ENCODE results near the gene SLC35F3.
A peak's percentile ranks its signal among the peaks of the same experiment; 100 is the strongest.

SLC35F3 gene

DNA sequence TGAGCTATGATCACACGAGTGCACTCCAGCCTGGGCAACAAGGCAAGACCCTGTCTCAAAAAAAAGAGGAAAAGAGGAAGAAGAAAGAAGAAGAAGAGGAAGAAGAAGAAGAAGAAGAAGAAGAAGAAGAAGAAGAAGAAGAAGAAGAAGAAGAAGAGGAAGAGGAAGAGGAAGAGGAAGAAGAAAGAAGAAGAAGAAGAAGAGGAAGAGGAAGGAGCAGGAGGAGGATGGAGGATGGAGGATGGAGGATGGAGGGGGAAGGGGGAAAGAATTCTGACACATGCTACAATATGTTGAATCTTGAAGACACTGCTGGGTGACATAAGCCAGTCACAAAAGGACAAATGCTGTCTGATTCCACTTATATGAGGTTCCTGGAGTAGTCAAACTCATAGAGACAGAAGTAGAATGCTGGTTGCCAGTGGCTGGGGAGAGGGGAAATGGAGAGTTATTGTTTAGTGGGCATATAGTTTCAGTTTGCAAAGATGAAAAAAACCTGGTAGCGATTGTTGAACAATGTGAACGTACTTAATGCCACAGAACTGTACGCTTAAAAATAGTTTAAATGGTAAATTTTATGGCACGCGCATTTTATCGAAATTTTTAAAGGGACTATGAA is 421.5 kb downstream of the SLC35F3 start:
- TF ChIP-seq, protein P1, sequence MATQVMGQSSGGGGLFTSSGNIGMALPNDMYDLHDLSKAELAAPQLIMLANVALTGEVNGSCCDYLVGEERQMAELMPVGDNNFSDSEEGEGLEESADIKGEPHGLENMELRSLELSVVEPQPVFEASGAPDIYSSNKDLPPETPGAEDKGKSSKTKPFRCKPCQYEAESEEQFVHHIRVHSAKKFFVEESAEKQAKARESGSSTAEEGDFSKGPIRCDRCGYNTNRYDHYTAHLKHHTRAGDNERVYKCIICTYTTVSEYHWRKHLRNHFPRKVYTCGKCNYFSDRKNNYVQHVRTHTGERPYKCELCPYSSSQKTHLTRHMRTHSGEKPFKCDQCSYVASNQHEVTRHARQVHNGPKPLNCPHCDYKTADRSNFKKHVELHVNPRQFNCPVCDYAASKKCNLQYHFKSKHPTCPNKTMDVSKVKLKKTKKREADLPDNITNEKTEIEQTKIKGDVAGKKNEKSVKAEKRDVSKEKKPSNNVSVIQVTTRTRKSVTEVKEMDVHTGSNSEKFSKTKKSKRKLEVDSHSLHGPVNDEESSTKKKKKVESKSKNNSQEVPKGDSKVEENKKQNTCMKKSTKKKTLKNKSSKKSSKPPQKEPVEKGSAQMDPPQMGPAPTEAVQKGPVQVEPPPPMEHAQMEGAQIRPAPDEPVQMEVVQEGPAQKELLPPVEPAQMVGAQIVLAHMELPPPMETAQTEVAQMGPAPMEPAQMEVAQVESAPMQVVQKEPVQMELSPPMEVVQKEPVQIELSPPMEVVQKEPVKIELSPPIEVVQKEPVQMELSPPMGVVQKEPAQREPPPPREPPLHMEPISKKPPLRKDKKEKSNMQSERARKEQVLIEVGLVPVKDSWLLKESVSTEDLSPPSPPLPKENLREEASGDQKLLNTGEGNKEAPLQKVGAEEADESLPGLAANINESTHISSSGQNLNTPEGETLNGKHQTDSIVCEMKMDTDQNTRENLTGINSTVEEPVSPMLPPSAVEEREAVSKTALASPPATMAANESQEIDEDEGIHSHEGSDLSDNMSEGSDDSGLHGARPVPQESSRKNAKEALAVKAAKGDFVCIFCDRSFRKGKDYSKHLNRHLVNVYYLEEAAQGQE (IDR thresholded peaks at IDR 0.05; ENCODE audit: insufficient read depth in 1 of 2, low read depth in 2 of 2, low read length in 2 of 2) = no peak
- TF ChIP-seq POLR2AphosphoS5 (IDR thresholded peaks at IDR 0.05; ENCODE audit: low read depth, low read length) (no peak), FOXP2 (optimal IDR thresholded peaks at IDR 0.05; ENCODE audit: borderline replicate concordance, extremely low read depth, extremely low read length, insufficient read depth) (no peak), TAF1 (IDR thresholded peaks at IDR 0.05; ENCODE audit: borderline replicate concordance, insufficient read depth, low read length) (no peak), SIN3A (IDR thresholded peaks at IDR 0.05; ENCODE audit: borderline replicate concordance, insufficient read depth, low read length) (no peak)

DNA sequence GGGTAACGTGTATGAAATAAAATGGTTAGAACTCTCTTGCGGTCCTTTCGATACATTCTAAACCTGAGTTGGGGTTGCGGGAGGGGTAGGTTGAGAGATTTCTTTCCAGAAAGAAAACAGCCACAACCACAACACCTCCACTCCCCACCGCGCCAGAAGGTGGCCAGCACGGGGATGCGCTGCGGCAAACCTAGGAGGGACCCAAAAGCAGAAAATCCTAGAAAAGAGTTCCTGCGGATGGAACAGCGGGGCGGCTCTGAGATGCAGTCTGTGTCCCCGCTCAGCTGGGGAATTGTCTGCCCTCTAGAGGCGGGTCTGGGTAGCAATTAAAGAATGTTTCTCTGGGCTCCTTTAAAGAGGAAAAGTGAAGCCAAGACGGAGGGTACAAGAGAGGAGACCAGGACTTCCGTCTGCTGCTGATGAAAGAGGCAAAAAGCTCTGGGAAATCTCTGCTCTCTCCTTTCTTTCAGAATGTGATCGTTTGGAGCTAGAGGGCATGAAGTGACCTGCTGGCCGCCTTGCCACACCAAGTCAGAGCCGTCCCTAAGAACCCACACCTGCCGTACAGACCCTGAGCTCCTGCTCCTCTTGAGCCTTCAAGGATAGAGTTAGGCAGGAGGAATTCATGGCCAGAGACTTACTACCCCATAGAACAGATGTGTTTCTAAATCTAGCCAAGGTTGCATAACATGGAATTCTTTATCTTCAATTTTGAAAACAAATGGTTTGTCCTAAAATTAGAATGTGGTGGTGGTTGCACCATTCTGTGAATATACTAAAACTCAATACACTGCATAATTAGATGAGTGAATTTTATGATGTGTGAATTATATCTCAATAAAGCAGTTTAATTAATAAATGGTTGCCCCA is 422.3 kb downstream of the SLC35F3 start:
- TF ChIP-seq POLR2AphosphoS5 (IDR thresholded peaks at IDR 0.05; ENCODE audit: low read depth, low read length) (no peak), FOXP2 (optimal IDR thresholded peaks at IDR 0.05; ENCODE audit: borderline replicate concordance, extremely low read depth, extremely low read length, insufficient read depth) (no peak), TAF1 (IDR thresholded peaks at IDR 0.05; ENCODE audit: borderline replicate concordance, insufficient read depth, low read length) (no peak)
- TF ChIP-seq, protein P1 (IDR thresholded peaks at IDR 0.05; ENCODE audit: insufficient read depth in 1 of 2, low read depth in 2 of 2, low read length in 2 of 2) = no peak

GRCh38 chr1:234327577-234328164 is 423.2 kb downstream of the SLC35F3 start:
- TF ChIP-seq SIN3A (IDR thresholded peaks at IDR 0.05; ENCODE audit: borderline replicate concordance, insufficient read depth, low read length) = no peak
- TF ChIP-seq, protein P1 (IDR thresholded peaks at IDR 0.05; ENCODE audit: insufficient read depth in 1 of 2, low read depth in 2 of 2, low read length in 2 of 2) = peak in 1 of 2 experiments; percentile 50; a peak in 1 of 4 replicates

DNA sequence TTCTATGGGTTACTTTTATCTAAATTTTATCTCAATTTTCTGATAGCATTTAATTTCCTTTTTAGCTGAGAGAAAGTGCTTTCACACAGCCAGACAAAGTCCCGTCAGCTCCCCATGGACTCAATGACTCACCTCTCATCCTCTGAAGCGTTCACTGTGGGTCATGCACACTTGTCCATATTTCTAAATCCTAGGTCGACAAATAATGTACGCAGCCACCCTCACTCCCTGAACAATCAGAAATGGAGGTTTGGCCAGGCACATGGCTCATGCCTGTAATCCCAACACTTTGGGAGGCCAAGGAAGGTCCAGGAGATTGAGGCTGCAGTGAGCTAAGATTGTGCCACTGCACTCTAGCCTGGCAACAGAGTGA is 426.4 kb downstream of the SLC35F3 start:
- TF ChIP-seq SIN3A (IDR thresholded peaks at IDR 0.05; ENCODE audit: borderline replicate concordance, insufficient read depth, low read length) (no peak), FOXP2 (optimal IDR thresholded peaks at IDR 0.05; ENCODE audit: borderline replicate concordance, extremely low read depth, extremely low read length, insufficient read depth) (no peak), TAF1 (IDR thresholded peaks at IDR 0.05; ENCODE audit: borderline replicate concordance, insufficient read depth, low read length) (no peak), POLR2AphosphoS5 (IDR thresholded peaks at IDR 0.05; ENCODE audit: low read depth, low read length) (no peak)
- TF ChIP-seq, protein P1 (IDR thresholded peaks at IDR 0.05; ENCODE audit: insufficient read depth in 1 of 2, low read depth in 2 of 2, low read length in 2 of 2) = no peak

Measured in PFSK-1 (cell line).